ENCODE measurements around the gene MRPL43.

The MRPL43 gene

DNA sequence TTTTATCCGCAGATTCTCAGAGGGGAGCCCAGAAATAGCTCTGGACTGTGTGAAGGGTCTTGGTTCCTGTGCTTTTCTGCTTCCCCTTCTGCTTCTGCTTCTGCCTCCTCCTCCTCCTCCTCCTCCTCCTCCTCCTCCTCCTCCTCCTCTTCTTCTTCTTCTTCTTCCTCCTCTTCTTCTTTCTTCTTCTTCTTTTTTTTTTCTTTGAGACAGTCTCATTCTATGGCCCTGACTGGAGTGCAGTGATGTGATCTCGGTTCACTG, 32.1 kb upstream of the MRPL43 start:
- Histone ChIP-seq H3K9ac (no peak overlapping the region), H3K4me1 (ENCODE audit: low read depth, poor library complexity, severe bottlenecking) (peaks cover 4% of the 10 kb centered on the region), H3K27me3 (ENCODE audit: insufficient read depth, low read depth) (peaks cover 11% of the 10 kb centered on the region; the same call in 1 of the 2 replicates), H2AFZ (ENCODE audit: low read depth) (no peak overlapping the region), H3K36me3 (ENCODE audit: insufficient read depth) (no peaks in the 10 kb centered on the region), H3K4me2 (no peak overlapping the region), H3K4me3 (IDR thresholded peaks at IDR 0.05; ENCODE audit: insufficient read depth, low read depth, low read length) (no peak overlapping the region), H3K79me2 (ENCODE audit: insufficient read depth, low read depth) (no peaks in the 10 kb centered on the region), H4K20me1 (ENCODE audit: insufficient read depth) (no peaks in the 10 kb centered on the region), H3K27ac (no peak overlapping the region)
- TF ChIP-seq, protein P1, sequence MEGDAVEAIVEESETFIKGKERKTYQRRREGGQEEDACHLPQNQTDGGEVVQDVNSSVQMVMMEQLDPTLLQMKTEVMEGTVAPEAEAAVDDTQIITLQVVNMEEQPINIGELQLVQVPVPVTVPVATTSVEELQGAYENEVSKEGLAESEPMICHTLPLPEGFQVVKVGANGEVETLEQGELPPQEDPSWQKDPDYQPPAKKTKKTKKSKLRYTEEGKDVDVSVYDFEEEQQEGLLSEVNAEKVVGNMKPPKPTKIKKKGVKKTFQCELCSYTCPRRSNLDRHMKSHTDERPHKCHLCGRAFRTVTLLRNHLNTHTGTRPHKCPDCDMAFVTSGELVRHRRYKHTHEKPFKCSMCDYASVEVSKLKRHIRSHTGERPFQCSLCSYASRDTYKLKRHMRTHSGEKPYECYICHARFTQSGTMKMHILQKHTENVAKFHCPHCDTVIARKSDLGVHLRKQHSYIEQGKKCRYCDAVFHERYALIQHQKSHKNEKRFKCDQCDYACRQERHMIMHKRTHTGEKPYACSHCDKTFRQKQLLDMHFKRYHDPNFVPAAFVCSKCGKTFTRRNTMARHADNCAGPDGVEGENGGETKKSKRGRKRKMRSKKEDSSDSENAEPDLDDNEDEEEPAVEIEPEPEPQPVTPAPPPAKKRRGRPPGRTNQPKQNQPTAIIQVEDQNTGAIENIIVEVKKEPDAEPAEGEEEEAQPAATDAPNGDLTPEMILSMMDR (conservative IDR thresholded peaks at IDR 0.05; ENCODE audit: low read depth, low read length), result no peak

DNA sequence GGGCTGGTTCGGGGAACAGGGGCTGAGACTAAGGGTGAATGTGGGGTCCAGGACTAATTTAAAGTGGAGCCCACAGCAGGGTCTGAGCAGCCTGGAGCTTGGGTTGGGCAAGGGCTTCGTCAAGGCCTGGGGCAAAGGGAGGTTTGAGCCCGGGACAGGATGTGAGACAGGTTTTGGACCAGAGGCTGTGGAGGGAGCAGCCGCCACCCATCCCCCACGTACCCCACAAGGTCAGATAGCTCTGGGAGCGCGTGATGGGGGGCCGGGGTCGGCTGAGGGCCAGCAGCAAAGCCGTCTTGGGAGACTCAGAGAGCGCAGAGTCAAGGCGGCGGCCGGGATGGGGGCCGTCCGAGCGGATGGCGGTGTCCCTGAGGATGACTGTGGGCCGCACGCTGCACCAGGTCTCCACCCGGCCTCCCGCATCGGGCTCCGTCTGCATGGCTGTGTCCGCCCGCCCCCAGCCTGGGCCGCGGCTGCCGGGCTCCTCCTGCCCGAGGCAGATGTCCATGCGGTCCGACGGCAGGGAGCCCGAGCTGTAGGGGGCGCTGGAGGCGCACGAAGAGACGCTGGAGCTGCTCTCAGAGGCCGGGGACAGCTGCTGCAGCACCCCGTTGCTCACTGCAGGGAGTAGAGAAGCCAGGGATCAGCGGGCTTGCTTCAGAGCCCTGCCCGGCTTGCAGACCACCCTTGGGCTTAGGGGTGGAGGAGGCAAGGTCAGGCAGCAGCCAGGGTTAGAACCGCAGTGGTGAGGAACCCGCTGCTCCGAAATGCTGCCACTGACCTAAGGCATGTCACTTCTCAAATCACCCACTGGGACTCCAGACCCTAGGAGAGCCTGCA, 31.5 kb upstream of the MRPL43 start:
- Histone ChIP-seq H3K4me1 (ENCODE audit: low read depth, poor library complexity, severe bottlenecking) (peaks cover 8% of the 10 kb centered on the region), H3K4me3 (IDR thresholded peaks at IDR 0.05; ENCODE audit: insufficient read depth, low read depth, low read length) (no peak overlapping the region), H2AFZ (ENCODE audit: low read depth) (no peak overlapping the region; the same call in 1 of the 2 replicates), H4K20me1 (ENCODE audit: insufficient read depth) (no peaks in the 10 kb centered on the region), H3K79me2 (ENCODE audit: insufficient read depth, low read depth) (no peaks in the 10 kb centered on the region), H3K27ac (no peak overlapping the region), H3K9ac (no peak overlapping the region), H3K27me3 (ENCODE audit: insufficient read depth, low read depth) (peaks cover 11% of the 10 kb centered on the region; the same call in 1 of the 2 replicates), H3K4me2 (no peak overlapping the region), H3K36me3 (ENCODE audit: insufficient read depth) (no peaks in the 10 kb centered on the region)
- TF ChIP-seq, protein P1 (conservative IDR thresholded peaks at IDR 0.05; ENCODE audit: low read depth, low read length), result peak; percentile 61

DNA sequence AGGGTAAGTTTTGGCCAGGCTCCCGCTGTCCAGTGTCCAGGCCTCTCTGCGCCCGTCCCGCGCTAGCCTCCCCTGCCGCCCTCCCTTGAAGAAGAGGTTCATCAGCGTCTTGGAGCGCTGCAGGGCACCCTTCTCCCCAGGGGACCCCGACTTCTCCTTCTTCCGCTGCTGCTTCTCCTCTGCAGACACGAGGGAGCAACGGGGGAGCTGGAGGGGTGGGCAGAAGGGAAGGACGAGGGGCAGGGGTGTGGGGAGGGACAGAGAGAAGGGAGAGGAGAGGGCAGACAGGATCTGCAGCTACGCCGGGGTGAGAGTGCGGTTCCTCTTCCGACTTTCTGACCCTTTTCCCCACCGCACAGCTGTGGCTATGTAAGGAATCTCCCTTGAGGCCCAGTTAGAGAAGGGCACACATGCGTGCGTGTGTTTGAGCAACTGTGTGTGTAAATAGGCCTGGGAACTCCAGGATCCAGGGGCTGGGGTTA, 30.9 kb upstream of the MRPL43 start:
- Histone ChIP-seq H3K4me3 (IDR thresholded peaks at IDR 0.05; ENCODE audit: insufficient read depth, low read depth, low read length) (no peak overlapping the region), H4K20me1 (ENCODE audit: insufficient read depth) (no peaks in the 10 kb centered on the region), H3K4me2 (no peak overlapping the region), H3K9ac (no peak overlapping the region), H3K27ac (no peak overlapping the region), H3K79me2 (ENCODE audit: insufficient read depth, low read depth) (no peaks in the 10 kb centered on the region), H2AFZ (ENCODE audit: low read depth) (no peak overlapping the region), H3K27me3 (ENCODE audit: insufficient read depth, low read depth) (peaks cover 11% of the 10 kb centered on the region; the same call in 1 of the 2 replicates), H3K4me1 (ENCODE audit: low read depth, poor library complexity, severe bottlenecking) (peaks cover 12% of the 10 kb centered on the region), H3K36me3 (ENCODE audit: insufficient read depth) (no peaks in the 10 kb centered on the region)
- TF ChIP-seq, protein P1 (conservative IDR thresholded peaks at IDR 0.05; ENCODE audit: low read depth, low read length), result no peak

DNA sequence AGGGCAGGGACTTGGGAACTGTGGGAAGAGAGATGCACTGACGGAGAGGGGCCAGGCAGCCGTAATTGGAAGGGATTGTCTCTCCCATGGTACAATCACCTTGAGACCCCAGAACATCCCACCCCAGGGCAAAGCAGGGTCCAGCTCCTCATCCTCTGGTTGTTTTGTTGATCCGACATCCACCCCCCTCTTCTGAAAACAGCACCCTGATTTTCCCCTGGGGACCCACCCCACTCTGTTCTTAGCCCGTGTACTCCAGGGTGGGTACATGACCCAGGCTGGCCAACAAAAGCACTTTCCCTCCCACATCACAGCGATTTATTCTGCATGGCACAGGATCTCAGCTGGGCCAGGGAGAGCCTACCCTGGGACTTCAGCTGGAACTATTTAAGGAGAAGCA, 29.5 kb upstream of the MRPL43 start:
- no peaks in the 10 kb centered on the region for H3K79me2 ChIP-seq (ENCODE audit: insufficient read depth, low read depth)
- H3K36me3 ChIP-seq (ENCODE audit: insufficient read depth), result no peaks in the 10 kb centered on the region
- TF ChIP-seq, protein P1 (conservative IDR thresholded peaks at IDR 0.05; ENCODE audit: low read depth, low read length), result no peak
- H3K4me2 ChIP-seq, result no peak overlapping the region
- no peak overlapping the region for H3K4me3 ChIP-seq (IDR thresholded peaks at IDR 0.05; ENCODE audit: insufficient read depth, low read depth, low read length)
- peaks cover 15% of the 10 kb centered on the region for H3K4me1 ChIP-seq (ENCODE audit: low read depth, poor library complexity, severe bottlenecking)
- no peak overlapping the region for H3K27ac ChIP-seq
- H3K9ac ChIP-seq, result no peak overlapping the region
- H2AFZ ChIP-seq (ENCODE audit: low read depth), result no peak overlapping the region
- H4K20me1 ChIP-seq (ENCODE audit: insufficient read depth), result no peaks in the 10 kb centered on the region
- peaks cover 11% of the 10 kb centered on the region; the same call in 1 of the 2 replicates for H3K27me3 ChIP-seq (ENCODE audit: insufficient read depth, low read depth)

Measured in KMS-11 (cell line).